SU-DHL-6 (cell line): ENCODE measurements around the gene TYMS.

ENCODE experiments used
- H2AFZ ChIP-seq: fragments of 200-600 bp; sonication (generic); 2 replicates; pipeline ENCODE4 v1.6.1; 2014; ENCODE audit warnings: low read depth, mild to moderate bottlenecking, moderate library complexity, mixed read lengths, antibody characterized with exemption, low read length; ENCODE audit not compliant: severe bottlenecking
- H3F3A ChIP-seq: fragments of 200-600 bp; shearing (Covaris generic); 2 replicates; pipeline ENCODE4 v1.6.0; 2016; ENCODE audit warnings: antibody characterized with exemption, mild to moderate bottlenecking; ENCODE audit not compliant: insufficient read depth
- H3K27ac ChIP-seq: fragments of 200-600 bp; sonication (generic); 2 replicates; pipeline ENCODE4 v1.5.1; 2016; ENCODE audit warnings: low read depth, mild to moderate bottlenecking, low read length, moderate library complexity, mixed read lengths
- H3K27me3 ChIP-seq: fragments of 200-600 bp; sonication (generic), shearing (Covaris generic); 2 replicates; pipeline ENCODE4 v1.6.0; 2014; ENCODE audit warnings: mild to moderate bottlenecking, low read length
- H3K36me3 ChIP-seq: fragments of 200-600 bp; sonication (generic); 2 replicates; pipeline ENCODE4 v1.6.1; 2014; ENCODE audit warnings: mild to moderate bottlenecking, low read length, mixed read lengths
- H3K4me2 ChIP-seq: fragments of 300-600, 200-600 bp; shearing (Covaris generic), sonication (generic); 2 replicates; pipeline ENCODE4 v1.6.0; 2014; ENCODE audit warnings: low read length, low read depth, mild to moderate bottlenecking; ENCODE audit not compliant: poor library complexity, severe bottlenecking
- H3K4me3 ChIP-seq: fragments of 200-600 bp; sonication (generic); 2 replicates; pipeline ENCODE4 v1.5.1; 2014; ENCODE audit warnings: antibody characterized with exemption, low read length, mild to moderate bottlenecking, mixed read lengths; ENCODE audit not compliant: insufficient read depth, poor library complexity, severe bottlenecking
- H3K79me2 ChIP-seq: fragments of 200-600 bp; sonication (generic); 2 replicates; pipeline ENCODE4 v1.6.1; 2014; ENCODE audit warnings: mild to moderate bottlenecking, low read length, moderate library complexity; ENCODE audit not compliant: insufficient read depth
- H3K9ac ChIP-seq: fragments of 200-600 bp; sonication (generic); 2 replicates; pipeline ENCODE4 v1.7.0; 2014; ENCODE audit warnings: mild to moderate bottlenecking, low read length
- H3K9me2 ChIP-seq: fragments of 200-600 bp; sonication (generic); replicated peaks from 2 replicates; pipeline ENCODE4 v1.6.1; 2014; ENCODE audit warnings: low read length; ENCODE audit not compliant: insufficient read depth
- H3K9me3 ChIP-seq: fragments of 200-600 bp; sonication (generic); 2 replicates; pipeline ENCODE4 v1.6.1; 2014; ENCODE audit warnings: low read length, mixed read lengths; ENCODE audit not compliant: insufficient read depth
- H4K20me1 ChIP-seq: fragments of 200-600 bp; sonication (generic); 2 replicates; pipeline ENCODE4 v1.6.1; 2014; ENCODE audit warnings: low read depth, mild to moderate bottlenecking, antibody characterized with exemption, low read length, moderate library complexity, mixed read lengths
- EZH2phosphoT487 ChIP-seq: fragments of 200-600 bp; sonication (generic), shearing (Covaris generic); conservative IDR thresholded peaks from 2 replicates; pipeline ENCODE4 v1.6.1; 2018; ENCODE audit warnings: mild to moderate bottlenecking, antibody characterized with exemption, low read length, moderate library complexity, mixed read lengths
- TF ChIP-seq, protein P1 (sequence below): fragments of 200-600 bp; sonication (generic); IDR thresholded peaks from one replicate; pipeline ENCODE4 v1.5.1; 2017; ENCODE audit warnings: antibody characterized with exemption, mild to moderate bottlenecking, low read length, moderate library complexity; ENCODE audit not compliant: insufficient read depth, poor library complexity, severe bottlenecking

Gene TYMS

DNA sequence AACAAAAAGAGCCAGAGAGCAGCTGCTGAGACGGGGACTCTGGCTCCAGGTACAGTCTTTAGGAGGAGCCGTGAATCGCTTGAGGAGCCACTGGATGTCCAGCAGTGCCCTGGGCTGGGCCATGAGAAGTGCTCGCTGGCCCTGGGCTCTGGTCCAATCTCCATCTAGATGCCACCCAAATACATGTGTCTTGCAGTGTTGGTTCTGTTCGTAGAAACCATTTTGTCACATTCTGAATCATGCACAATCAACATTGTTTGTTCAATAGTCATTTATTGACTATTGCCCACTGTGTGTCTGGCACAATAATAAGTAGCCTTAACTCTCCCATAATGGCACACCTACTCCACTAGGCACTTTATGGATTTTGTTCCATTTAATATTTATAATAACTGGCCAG lies 26.1 kb downstream of the TYMS start:
- TF ChIP-seq, protein P1, sequence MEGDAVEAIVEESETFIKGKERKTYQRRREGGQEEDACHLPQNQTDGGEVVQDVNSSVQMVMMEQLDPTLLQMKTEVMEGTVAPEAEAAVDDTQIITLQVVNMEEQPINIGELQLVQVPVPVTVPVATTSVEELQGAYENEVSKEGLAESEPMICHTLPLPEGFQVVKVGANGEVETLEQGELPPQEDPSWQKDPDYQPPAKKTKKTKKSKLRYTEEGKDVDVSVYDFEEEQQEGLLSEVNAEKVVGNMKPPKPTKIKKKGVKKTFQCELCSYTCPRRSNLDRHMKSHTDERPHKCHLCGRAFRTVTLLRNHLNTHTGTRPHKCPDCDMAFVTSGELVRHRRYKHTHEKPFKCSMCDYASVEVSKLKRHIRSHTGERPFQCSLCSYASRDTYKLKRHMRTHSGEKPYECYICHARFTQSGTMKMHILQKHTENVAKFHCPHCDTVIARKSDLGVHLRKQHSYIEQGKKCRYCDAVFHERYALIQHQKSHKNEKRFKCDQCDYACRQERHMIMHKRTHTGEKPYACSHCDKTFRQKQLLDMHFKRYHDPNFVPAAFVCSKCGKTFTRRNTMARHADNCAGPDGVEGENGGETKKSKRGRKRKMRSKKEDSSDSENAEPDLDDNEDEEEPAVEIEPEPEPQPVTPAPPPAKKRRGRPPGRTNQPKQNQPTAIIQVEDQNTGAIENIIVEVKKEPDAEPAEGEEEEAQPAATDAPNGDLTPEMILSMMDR = no peak
- no peak for TF ChIP-seq EZH2phosphoT487
- Histone ChIP-seq H2AFZ (no peak overlapping the region), H3K9me2 (no peaks in the 10 kb centered on the region), H4K20me1 (no peaks in the 10 kb centered on the region), H3K79me2 (no peaks in the 10 kb centered on the region), H3K9ac (no peak overlapping the region), H3K9me3 (no peaks in the 10 kb centered on the region), H3K4me2 (no peak overlapping the region), H3F3A (no peaks in the 10 kb centered on the region), H3K27me3 (no peaks in the 10 kb centered on the region), H3K4me3 (no peak overlapping the region), H3K27ac (no peak overlapping the region), H3K36me3 (no peaks in the 10 kb centered on the region)

- H3K36me3 ChIP-seq = no peaks in the 10 kb centered on the region
Measured at GRCh38 chr18:685438-685837, 28.0 kb downstream of the TYMS start.

DNA sequence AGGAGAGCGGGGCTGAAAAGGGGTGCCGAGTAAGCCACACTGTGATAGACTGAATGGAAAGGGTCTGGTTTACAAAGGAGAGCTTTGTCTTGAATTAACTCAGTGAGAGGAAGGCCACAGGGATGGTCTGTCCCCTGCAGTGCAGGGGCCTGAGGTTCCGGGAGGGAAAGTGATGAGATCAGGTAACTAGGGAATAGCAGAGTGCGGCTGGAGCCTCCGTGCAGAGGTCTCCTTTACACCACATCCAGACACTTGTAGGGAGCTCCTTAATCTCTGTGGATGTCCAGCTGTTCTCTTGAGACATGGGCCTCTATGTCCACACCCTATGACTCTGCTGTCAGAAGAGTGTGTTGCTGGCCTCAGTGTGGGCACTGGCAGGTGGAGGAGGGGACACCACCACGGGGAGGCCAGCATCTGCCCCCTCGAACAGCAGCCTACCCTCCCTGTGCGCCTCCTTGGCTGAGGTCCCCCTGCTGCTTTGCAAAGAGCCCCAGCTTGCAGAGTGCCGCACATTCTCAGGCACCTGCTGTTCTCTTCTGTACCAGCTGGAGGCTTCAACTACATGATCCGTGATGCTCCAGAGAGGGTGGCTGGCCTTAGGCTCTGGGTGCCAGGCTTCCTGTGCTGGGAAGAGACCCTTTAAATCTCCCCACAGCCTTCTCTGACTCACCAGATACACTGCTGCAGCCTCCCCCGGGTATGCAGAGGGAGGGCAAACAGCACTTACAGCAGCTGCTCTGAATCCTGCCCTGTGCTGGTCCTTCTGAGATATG lies 29.1 kb downstream of the TYMS start:
- no peak overlapping the region for H3K4me2 ChIP-seq
- no peak overlapping the region for H3K9ac ChIP-seq
- H3K36me3 ChIP-seq = no peaks in the 10 kb centered on the region
- TF ChIP-seq EZH2phosphoT487 = no peak
- TF ChIP-seq, protein P1 = no peak
- H4K20me1 ChIP-seq = no peaks in the 10 kb centered on the region
- no peaks in the 10 kb centered on the region for H3K9me3 ChIP-seq
- no peak overlapping the region for H3K27ac ChIP-seq
- no peak overlapping the region for H2AFZ ChIP-seq
- H3K4me3 ChIP-seq = no peak overlapping the region
- no peaks in the 10 kb centered on the region for H3K9me2 ChIP-seq
- H3K79me2 ChIP-seq = no peaks in the 10 kb centered on the region
- no peaks in the 10 kb centered on the region for H3K27me3 ChIP-seq
- no peaks in the 10 kb centered on the region for H3F3A ChIP-seq

More at GRCh38 chr18:685438-685837, 28.0 kb downstream of the TYMS start:
- no peaks in the 10 kb centered on the region for H3K27me3 ChIP-seq
- no peaks in the 10 kb centered on the region for H3K79me2 ChIP-seq
- TF ChIP-seq, protein P1 = no peak
- TF ChIP-seq EZH2phosphoT487 = no peak
- no peaks in the 10 kb centered on the region for H3F3A ChIP-seq
- no peak overlapping the region for H3K4me2 ChIP-seq
- no peak overlapping the region for H2AFZ ChIP-seq
- H3K9me2 ChIP-seq = no peaks in the 10 kb centered on the region
- H3K9ac ChIP-seq = no peak overlapping the region
- no peak overlapping the region for H3K27ac ChIP-seq
- no peaks in the 10 kb centered on the region for H4K20me1 ChIP-seq
- no peaks in the 10 kb centered on the region for H3K9me3 ChIP-seq
- no peak overlapping the region for H3K4me3 ChIP-seq
